HG03442 (cell line): ENCODE data around the gene AP3B1.

Source experiments
- ATAC-seq: cut with Tn5 transposase; IDR thresholded peaks from one replicate; pipeline ENCODE4 v1.9.1; 2021; ENCODE audit warnings: mild to moderate bottlenecking, moderate library complexity; ENCODE audit not compliant: unreplicated experiment

The AP3B1 gene

GRCh38 chr5:78289911-78290310, 4.6 kb downstream of the AP3B1 start:
- ATAC-seq: no peak

- no peak for ATAC-seq
These were observed 6.3 kb downstream of the AP3B1 start for GRCh38 chr5:78288246-78288645.

DNA sequence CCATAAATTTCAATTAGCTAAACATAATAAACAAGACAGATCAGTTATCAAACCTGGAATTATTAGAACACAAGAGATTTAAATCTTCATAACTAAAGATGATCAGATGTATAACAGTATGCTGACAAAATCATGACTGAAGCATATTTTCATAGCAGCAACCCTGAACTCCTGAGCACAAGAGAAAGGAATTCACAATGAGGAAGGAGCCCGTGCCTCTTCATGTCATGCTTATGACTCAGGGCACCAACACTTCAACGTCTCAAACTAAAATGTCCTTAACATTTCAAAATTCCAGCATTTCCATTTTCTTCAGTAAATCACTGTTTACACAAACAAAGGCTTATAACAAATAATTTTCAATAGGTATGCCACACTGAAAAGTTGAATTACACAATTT, 6.7 kb downstream of the AP3B1 start:
- no peak for ATAC-seq

DNA sequence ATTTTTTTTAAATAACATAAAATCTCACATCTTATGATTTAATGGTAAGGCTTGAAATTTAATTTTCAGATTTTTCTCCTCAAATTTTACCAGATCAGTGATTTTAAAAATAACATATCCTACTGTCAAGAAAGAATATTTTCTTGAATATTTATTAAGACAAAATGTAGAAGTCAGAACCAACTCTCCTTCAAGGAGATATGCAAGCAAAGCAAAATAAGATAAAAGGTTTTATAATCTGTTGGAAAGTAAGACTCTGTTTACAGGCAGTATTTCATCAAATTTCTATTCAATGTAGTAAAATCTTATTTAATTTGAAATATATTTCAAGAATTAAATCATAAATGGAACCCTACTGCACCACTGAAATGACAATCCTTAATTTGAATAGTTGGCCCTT, 7.3 kb downstream of the AP3B1 start:
- no peak for ATAC-seq

- ATAC-seq: no peak
These were observed 8.2 kb downstream of the AP3B1 start for GRCh38 chr5:78286290-78286689.

GRCh38 chr5:78283802-78284201, 10.7 kb downstream of the AP3B1 start:
- ATAC-seq: no peak

GRCh38 chr5:78283105-78283504, 11.4 kb downstream of the AP3B1 start:
- ATAC-seq: no peak

GRCh38 chr5:78280261-78280660, 14.2 kb downstream of the AP3B1 start:
- no peak for ATAC-seq

DNA sequence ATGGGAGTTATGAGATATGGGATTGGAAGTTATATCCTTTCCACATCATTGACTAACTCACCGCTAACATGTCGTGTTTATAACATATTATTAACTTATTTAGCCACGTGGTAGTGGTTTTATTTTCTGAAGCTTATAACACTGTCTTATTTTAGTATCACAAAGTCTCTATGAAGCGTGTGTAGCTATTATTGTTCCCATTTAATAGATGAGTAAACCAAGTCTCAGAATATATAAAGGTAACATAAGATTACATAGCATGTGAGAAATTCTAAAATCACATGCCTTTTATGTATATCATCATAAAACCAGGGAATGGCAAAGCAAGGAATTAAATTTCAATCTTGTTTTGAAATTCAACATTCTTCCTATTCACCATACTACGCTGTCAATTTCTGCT, 15.3 kb downstream of the AP3B1 start:
- no peak for ATAC-seq

DNA sequence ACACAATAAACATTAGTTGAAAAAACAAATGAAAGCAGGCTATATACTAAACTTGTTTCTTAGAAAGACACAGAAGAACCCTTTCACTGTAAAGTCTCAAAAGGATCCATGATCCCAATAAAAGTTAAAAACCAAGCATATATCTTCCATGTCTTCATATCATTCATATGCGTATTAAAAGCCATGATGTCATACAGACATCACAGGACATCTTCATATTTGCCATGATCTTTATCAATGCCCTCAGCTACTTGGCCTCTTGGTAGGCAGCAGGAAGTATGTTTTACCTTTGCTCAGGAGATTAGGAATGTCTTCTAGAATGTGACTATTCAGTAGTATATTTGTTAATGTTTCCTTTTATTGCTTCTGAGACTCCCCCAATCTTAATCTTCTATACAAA, 16.8 kb downstream of the AP3B1 start:
- no peak for ATAC-seq

DNA sequence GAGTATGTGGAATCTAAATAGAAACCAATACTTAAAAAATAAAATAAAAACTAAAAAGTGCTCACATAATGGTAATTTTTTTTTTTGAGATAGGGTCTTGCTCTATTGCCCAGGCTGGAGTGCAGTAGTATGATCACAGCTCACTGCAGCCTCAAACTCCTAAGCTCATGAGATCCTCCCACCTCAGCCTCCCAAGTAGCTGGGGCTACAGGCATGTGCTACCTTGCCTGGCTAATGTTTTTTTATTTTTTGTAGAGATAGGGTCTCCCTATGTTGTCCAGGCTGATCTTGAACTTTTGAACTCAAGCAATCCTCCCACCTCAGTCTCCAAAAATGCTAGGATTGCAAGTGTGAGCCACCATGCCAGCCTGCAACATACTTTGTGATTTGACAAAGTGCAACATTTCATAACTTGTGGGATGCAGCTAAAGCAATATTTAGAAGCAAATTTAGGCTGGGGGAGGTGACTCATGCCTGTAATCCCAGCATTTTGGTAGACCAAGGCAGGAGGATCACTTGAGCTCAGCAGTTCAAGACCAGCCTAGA, 18.4 kb downstream of the AP3B1 start:
- ATAC-seq: no peak

GRCh38 chr5:78274540-78275197, 19.8 kb downstream of the AP3B1 start:
- no peak for ATAC-seq

DNA sequence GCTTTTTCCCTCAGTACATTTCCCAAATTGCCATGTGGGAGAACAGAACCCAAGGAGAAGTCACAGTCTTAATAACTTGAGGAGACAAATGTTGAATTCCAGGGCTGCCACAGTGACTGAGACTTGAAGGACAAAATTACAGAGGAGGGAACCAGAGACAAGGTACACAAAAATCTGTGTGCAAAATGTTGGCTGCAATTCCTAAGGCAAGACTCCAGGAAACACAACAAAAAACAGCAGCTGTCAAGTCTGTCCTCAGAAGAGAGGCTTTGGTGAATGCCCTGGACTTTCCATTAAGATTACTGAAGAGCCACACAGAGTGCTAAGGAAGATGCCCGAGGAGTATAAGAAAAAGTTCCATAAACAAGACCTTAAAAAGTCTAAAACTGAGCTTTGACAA, 21.1 kb downstream of the AP3B1 start:
- no peak for ATAC-seq

DNA sequence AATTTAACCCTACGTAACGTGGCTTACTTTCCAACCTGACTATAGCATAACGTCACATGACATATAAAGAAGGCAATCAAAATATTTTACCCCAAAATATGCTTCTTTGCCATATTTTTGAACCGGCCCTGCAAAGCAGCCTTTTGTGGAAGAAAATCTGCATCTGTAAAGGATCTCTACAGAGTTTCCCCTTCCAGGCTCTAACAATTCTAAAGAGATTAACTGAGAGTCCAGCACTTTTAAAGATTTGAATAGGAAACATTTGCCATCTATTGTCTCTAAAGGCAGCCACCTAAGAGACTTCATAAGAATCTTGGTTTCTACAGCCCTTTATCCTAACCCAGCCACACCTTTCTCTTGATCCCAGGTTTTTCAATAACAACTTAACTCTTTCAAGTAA, 22.7 kb downstream of the AP3B1 start:
- ATAC-seq: no peak

GRCh38 chr5:78269088-78269703, 25.3 kb downstream of the AP3B1 start:
- ATAC-seq: no peak

GRCh38 chr5:78268356-78268755, 26.1 kb downstream of the AP3B1 start:
- ATAC-seq: no peak

DNA sequence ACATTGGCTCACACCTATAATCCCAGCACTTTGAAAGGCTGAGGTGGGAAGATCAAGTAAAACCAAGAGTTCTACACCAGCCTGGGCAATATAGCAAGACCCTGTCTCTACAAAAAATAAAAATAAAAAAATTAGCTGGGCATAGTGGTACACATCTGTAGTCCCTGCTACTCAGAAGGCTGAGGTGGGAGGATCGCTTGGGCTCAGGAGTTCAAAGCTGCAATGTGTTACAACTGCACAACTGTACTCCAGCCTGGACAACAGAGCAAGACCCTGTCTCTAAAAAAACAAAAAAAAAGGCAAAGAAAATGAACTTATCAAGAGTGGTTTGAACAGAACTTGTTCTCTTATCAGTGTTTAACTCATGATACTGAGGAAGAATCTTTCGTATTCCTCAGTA, 29.3 kb downstream of the AP3B1 start:
- ATAC-seq: no peak

- no peak for ATAC-seq
These were observed 29.9 kb downstream of the AP3B1 start for GRCh38 chr5:78264600-78264999.

GRCh38 chr5:78260771-78261170, 33.7 kb downstream of the AP3B1 start:
- ATAC-seq: no peak

GRCh38 chr5:78253201-78253600, 41.3 kb downstream of the AP3B1 start:
- ATAC-seq: no peak

GRCh38 chr5:78252715-78253114, 41.8 kb downstream of the AP3B1 start:
- ATAC-seq: no peak

GRCh38 chr5:78251663-78252284, 42.7 kb downstream of the AP3B1 start:
- no peak for ATAC-seq
